ENCODE measurements around the gene ZMYM4.

Gene ZMYM4

GRCh38 chr1:35408925-35409324 is 140.4 kb downstream of the ZMYM4 start:
- no peak for DNase-seq

- no peak for DNase-seq
These were observed 157.6 kb downstream of the ZMYM4 start for GRCh38 chr1:35426097-35426586.

GRCh38 chr1:35428360-35428759 is 159.9 kb downstream of the ZMYM4 start:
- no peak for DNase-seq

DNA sequence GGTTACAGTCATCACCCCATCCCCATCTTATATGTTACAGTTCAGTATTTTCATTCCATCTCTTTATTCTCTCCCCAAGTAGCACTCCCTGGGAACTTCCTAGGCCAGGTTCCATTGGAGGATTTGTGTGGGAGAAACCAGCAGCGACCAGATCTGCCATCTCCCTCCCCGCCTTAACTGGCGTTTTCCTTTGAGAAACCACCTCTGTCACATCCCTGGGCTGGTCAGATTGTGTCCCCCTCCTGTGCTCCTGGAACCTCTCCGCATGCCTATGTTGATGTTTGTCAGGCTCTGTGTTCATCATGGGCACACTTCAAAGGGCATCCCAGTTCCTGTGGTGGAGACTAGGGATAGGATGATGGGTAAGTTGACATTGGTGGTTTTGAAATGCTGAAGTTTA is 162.3 kb downstream of the ZMYM4 start:
- no peak for DNase-seq

GRCh38 chr1:35431173-35431599 is 162.7 kb downstream of the ZMYM4 start:
- no peak for DNase-seq

GRCh38 chr1:35432231-35432630 is 163.7 kb downstream of the ZMYM4 start:
- no peak for DNase-seq

DNA sequence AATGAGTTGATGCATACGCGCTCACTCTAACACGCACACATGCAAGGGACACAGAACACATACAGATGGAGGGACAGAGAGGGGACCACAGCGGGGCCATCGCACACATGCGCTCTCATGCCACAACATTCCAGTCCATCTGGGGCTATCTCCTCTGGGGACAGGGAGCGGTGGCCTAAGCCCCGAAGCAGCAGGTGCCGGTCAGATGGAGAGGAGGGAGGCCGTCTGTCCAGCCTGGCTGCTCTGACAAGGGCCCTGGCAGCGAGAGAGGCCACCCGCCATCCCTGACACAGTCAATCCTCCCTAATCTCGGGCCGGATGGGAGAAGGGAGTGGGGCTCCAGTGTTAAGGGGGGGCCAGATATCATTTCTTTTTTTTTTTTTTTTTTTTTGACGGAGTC is 165.2 kb downstream of the ZMYM4 start:
- no peak for DNase-seq

- DNase-seq = no peak
These were observed 166.2 kb downstream of the ZMYM4 start for GRCh38 chr1:35434703-35435102.

GRCh38 chr1:35436078-35436477 is 167.6 kb downstream of the ZMYM4 start:
- no peak for DNase-seq

- no peak for DNase-seq
These were observed 168.7 kb downstream of the ZMYM4 start for GRCh38 chr1:35437200-35437599.

DNA sequence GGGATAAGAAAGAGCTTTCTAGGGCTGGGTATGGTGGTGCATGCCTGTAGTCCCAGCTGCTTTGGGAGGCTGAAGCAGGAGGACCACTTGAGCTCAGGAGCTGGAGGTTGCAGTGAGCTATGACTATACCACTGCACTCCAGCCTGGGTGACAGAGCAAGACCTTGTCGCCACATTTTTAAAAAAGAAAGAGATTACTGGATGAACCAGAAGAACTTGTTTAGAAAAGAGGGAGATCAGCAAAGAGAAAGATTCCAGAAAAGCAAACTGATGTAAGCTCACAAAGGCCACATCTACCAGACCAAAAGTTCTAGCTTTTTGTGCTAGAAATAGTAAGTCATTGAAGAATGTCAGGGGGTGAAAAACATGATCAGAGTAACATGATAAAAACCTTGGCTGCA is 171.1 kb downstream of the ZMYM4 start:
- no peak for DNase-seq

- DNase-seq = no peak
These were observed 173.5 kb downstream of the ZMYM4 start for GRCh38 chr1:35441926-35442579.

DNA sequence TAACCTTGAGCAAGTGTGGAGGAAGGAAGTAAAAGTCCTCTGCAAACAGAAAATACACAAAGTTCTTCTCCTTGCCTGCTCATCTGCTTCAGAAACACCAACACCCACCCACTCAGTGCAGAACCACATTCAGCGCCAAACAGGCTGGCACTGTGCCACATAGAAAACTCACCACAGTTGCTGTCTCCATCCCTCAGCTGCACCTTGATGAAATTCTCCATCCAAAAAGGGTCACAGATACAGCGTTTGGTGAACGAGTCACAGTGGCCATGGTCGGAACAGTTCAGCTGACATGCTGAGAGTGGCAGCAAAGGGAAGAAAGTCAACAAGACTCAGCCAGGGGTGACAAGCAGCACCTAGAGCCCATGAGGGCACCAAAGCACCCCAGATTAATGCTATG is 174.2 kb downstream of the ZMYM4 start:
- peak; percentile 43 for DNase-seq

DNA sequence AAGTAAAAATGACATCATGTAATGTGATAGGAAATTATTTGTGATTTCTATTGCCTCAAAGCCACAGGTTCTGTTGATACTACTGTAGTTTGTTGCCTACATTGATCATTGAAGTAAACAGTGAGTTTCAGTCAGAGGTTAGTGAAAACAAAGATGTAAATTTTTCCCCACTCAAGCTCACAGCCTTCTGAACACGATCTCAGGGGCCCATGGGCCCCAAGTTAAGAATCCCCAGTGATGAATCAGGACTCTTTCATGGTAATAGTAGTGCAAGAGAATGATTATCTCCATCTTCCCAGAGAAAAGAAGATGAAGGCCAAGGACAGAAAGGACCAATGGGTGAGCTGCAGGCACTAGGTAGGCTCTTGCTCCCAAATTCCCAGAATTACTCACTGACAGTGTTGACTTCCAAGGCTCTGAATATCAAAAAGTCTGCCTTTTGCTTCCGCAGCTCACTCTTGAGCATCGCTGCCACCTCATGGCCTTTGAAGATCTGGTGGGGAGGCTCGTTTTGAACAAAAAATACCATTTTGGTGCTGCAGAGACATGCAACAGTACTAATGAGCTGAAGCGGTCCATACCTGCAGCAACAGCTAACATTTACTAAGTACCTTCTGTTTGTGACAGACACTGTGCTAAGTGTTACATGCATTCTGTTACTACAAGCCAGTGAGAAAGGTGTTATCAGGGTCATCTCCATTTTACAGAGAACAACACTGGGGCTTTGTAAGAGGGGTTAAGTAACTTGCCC is 175.4 kb downstream of the ZMYM4 start:
- DNase-seq = no peak

GRCh38 chr1:35444519-35444774 is 175.9 kb downstream of the ZMYM4 start:
- DNase-seq = no peak

GRCh38 chr1:35447278-35447677 is 178.8 kb downstream of the ZMYM4 start:
- no peak for DNase-seq

- no peak for DNase-seq
These were observed 179.9 kb downstream of the ZMYM4 start for GRCh38 chr1:35448344-35448801.

DNA sequence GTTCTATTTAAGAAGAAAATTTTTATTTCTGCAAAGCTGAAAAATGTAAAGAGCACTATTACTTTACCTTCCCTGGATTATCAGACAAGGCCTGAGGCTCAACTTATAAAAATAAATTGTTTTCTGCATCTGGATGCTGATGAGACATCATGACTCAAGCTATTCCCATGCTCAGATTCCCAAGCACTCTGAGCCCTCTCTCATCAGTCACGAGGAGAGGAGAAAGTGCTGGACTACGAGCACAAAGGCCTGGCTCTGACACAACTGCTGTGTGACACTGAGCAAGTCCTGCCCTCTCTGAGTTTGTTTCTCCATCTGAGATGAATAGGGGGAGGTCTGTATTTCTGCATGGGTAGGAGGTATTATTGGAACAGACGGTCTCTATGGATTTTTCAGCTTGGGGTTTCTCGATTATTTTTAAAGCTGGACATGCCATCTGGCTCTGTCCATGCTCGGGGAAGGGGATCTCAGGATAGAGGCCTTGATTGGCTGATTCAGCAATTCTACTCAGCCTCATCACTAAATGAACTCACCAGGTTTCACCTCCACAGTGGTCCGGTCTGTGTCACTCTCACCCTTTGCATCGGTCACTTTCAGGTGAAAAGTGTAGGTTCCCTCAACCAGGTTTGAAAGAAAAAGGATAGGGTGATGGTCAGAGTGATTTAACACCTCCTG is 181.0 kb downstream of the ZMYM4 start:
- no peak for DNase-seq

DNA sequence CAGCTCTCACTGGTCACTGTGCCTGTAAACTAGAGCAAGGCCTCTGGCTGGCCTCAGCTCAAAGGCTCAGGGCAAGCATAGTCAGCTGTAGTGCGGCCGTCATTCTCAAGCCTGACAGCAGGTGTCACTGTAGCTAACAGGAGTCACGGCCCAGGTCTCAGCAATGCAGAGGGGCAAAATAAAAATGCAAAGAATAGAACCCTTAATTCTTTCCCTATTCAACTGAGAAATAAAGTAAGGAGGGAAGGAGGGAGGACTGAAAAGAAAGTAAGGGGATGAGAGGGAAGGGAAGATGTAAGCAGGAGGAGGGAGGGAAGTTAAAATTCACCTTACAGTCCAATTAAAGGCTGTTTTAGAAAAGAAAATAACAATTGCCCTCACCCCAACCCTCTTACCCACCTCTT is 182.6 kb downstream of the ZMYM4 start:
- peak; percentile 82 for DNase-seq

DNA sequence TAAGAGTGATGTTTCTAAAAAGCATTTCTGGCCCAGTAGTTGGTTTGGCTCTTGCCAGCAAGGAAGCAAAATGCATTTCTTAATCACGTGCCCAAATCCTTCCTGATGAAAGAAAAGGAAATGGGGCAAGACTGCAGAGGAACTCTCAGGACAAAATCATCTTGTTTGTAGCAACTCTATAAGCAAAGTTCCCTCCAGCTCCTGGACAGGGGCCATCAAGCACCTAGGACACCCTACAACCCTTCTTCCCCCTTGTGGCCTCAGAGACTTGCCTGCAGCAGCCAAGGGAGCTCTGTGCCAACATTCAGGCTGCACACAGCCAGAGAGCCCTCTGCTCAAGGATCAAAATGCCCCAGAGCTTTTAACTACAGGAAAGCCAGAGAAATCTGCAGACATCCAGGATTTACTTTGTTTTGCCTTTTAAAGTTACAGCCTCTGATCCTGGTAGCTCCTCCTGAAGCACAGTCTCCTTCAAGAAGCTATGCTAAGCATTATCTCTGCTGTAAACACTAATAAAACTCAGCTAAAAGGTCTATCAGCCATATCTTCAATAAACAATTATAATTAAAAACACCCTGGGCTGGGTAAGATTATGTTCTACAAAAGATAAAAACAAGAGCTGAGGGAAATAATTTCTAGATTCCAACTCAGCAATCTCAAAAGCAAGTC is 183.7 kb downstream of the ZMYM4 start:
- no peak for DNase-seq

- DNase-seq = no peak
These were observed 184.5 kb downstream of the ZMYM4 start for GRCh38 chr1:35453031-35453430.

DNA sequence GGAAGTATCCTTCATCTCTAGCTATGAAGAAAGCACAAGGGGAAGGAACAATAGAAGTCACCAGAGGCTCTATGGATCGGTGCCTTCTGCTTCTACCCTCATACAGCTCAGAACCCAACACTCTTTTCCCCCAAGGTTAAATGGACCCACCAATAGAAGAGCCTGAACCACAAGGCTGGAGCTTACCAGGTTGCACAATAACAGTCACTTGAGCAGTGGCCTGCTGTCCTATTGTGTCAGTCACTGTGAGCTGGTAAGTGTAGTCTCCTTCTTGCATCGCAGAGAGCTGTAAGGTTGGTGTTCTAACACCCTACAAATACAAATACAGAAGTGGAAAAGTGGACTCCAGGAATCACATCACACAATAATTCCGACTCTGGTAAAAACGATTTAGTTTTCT is 185.7 kb downstream of the ZMYM4 start:
- no peak for DNase-seq

- DNase-seq = no peak
These were observed 186.1 kb downstream of the ZMYM4 start for GRCh38 chr1:35454616-35455015.

DNA sequence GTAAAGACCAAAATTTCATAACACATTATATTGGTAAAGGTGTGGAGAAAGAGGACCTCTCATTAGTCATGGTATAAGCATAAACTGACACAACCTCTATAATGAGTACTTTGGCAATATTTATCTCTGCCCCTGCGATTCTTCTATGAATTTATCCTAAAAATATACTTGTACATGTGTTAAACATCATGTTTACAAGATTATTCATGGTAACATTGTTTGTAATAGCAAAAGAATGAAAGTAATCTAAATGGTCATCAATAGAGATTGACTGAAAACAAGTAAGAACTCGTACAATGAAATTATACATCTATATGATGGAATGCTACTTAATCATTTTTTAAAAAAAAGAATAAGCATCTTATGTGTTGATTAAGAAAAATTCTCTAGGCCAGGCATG is 192.3 kb downstream of the ZMYM4 start:
- no peak for DNase-seq

Data from stimulated activated CD4-positive, alpha-beta T cell treated with anti-CD3 and anti-CD28 coated beads, Interleukin-4, amount 100 ng/mL, for 24 hours (primary cell).